ENCODE measurements around the gene PPP1R9B.

DNA sequence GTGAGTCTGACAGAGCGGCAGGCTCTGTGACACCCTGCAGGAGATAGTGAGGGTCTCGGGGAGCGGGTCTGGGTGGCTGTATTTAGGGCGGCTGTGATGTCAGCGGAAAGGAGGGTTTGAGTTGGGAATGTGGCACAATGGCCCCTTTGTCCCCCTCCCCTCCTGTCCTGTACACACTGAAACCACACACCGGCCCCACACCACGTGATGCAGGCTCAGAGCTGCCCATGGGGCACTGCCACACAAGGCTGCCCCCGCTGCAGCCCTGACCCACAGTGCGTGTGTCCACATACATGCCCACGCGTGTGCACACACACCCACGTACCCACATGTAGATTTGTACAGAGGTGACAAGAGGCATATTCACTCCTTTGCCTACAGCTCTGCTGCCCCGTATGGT is 30.7 kb upstream of the PPP1R9B start:
- TF ChIP-seq, protein P1, sequence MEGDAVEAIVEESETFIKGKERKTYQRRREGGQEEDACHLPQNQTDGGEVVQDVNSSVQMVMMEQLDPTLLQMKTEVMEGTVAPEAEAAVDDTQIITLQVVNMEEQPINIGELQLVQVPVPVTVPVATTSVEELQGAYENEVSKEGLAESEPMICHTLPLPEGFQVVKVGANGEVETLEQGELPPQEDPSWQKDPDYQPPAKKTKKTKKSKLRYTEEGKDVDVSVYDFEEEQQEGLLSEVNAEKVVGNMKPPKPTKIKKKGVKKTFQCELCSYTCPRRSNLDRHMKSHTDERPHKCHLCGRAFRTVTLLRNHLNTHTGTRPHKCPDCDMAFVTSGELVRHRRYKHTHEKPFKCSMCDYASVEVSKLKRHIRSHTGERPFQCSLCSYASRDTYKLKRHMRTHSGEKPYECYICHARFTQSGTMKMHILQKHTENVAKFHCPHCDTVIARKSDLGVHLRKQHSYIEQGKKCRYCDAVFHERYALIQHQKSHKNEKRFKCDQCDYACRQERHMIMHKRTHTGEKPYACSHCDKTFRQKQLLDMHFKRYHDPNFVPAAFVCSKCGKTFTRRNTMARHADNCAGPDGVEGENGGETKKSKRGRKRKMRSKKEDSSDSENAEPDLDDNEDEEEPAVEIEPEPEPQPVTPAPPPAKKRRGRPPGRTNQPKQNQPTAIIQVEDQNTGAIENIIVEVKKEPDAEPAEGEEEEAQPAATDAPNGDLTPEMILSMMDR (IDR thresholded peaks at IDR 0.05), result no peak
- TF ChIP-seq POLR2A (IDR thresholded peaks at IDR 0.05), result no peak
